Measurements from ENCODE around the gene SULT4A1. TPM values are rescaled to one million over a fixed set of nuclear protein-coding genes. Genes with fewer than 3 reads are reported as not detected.

SULT4A1 gene
- total RNA-seq, 2 donors from 2014 or later, result not detected

DNA sequence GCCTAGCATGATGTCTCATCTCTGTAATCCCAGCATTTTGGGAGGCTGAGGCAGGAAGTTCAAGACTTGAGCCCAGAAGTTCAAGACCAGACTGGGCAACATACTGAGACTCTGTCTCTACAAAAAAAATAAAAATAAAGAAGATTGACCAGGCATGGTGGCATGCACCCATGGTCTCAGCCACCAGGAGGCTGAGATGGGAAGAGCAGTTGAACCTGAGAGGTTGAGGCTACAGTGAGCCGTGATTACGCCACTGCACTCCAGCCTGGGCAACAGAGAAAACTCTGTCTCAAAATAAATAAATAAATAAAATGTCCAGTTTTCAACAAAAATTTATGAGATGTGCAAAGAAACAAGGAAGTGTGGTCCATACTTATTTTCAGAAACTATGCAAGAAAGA, 78.5 kb downstream of the SULT4A1 start:
- H3K9me3 ChIP-seq, result no peaks in the 10 kb centered on the region
- no peak overlapping the region for H3K27ac ChIP-seq
- TF ChIP-seq, protein P1, sequence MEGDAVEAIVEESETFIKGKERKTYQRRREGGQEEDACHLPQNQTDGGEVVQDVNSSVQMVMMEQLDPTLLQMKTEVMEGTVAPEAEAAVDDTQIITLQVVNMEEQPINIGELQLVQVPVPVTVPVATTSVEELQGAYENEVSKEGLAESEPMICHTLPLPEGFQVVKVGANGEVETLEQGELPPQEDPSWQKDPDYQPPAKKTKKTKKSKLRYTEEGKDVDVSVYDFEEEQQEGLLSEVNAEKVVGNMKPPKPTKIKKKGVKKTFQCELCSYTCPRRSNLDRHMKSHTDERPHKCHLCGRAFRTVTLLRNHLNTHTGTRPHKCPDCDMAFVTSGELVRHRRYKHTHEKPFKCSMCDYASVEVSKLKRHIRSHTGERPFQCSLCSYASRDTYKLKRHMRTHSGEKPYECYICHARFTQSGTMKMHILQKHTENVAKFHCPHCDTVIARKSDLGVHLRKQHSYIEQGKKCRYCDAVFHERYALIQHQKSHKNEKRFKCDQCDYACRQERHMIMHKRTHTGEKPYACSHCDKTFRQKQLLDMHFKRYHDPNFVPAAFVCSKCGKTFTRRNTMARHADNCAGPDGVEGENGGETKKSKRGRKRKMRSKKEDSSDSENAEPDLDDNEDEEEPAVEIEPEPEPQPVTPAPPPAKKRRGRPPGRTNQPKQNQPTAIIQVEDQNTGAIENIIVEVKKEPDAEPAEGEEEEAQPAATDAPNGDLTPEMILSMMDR (IDR thresholded peaks at IDR 0.05), result no peak
- H3K4me1 ChIP-seq (ENCODE audit: control insufficient read depth in 1 of 2, low read depth in 2 of 2), result no peaks in the 10 kb centered on the region
- H3K36me3 ChIP-seq, result peaks cover 3% of the 10 kb centered on the region
- no peaks in the 10 kb centered on the region for H3K27me3 ChIP-seq (replicated peaks; ENCODE audit: insufficient read depth)
- ATAC-seq (ENCODE audit: insufficient number of reproducible peaks, low FRiP score, low read depth) (no peak), DNase-seq (ENCODE audit: low spot score) (no peak)
- H3K4me3 ChIP-seq, result no peak overlapping the region

DNA sequence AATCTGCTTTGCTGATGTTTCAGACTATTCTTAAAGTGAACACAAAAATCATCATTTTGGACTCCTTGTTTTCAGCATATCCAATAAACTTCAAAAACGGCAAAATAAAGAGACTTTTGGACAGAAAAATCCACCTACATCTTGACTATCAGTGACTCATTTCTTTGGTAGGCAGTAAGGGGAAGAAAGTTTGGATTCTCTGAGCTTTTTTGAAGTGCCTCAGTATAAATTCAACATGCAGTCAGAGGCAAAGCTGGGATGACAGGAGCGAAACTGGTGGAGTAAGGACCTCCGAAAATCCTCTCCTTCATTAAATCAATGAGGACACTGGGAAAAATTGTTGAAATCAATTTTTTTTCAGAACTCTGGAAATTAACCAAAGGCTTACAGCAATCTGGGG, 79.9 kb downstream of the SULT4A1 start:
- H3K9me3 ChIP-seq, result no peaks in the 10 kb centered on the region
- no peak for DNase-seq (ENCODE audit: low spot score)
- TF ChIP-seq, protein P1 (IDR thresholded peaks at IDR 0.05), result no peak
- no peak overlapping the region for H3K4me3 ChIP-seq
- no peaks in the 10 kb centered on the region for H3K27me3 ChIP-seq (replicated peaks; ENCODE audit: insufficient read depth)
- ATAC-seq (ENCODE audit: insufficient number of reproducible peaks, low FRiP score, low read depth), result no peak
- no peaks in the 10 kb centered on the region for H3K4me1 ChIP-seq (ENCODE audit: control insufficient read depth in 1 of 2, low read depth in 2 of 2)
- H3K36me3 ChIP-seq, result peaks cover 3% of the 10 kb centered on the region
- H3K27ac ChIP-seq, result no peak overlapping the region

DNA sequence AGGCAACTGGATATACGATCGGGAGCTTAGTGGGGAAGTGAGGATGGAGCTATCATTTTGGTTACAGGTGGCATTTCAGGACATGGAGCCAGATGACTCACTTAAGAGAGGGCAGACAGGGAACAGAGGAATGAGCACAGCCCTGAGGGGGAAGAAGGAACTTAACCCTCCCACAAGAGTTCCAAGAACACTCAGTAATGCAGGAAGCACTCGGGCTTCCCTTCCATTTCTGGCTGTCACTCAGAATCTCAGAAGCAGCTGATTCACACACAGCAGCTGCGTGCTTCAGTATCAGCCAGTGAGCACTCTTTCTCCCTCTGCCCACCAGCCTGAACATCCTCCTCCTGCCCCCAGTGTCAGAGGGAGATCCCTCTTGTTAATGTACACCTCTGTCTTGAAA, 85.0 kb downstream of the SULT4A1 start:
- Histone ChIP-seq H3K9me3 (no peaks in the 10 kb centered on the region), H3K4me3 (no peak overlapping the region), H3K36me3 (peaks cover 3% of the 10 kb centered on the region), H3K4me1 (ENCODE audit: control insufficient read depth in 1 of 2, low read depth in 2 of 2) (no peaks in the 10 kb centered on the region), H3K27me3 (replicated peaks; ENCODE audit: insufficient read depth) (no peaks in the 10 kb centered on the region), H3K27ac (no peak overlapping the region)
- DNase-seq (ENCODE audit: low spot score) (no peak), ATAC-seq (ENCODE audit: insufficient number of reproducible peaks, low FRiP score, low read depth) (no peak)
- TF ChIP-seq, protein P1 (IDR thresholded peaks at IDR 0.05), result no peak

DNA sequence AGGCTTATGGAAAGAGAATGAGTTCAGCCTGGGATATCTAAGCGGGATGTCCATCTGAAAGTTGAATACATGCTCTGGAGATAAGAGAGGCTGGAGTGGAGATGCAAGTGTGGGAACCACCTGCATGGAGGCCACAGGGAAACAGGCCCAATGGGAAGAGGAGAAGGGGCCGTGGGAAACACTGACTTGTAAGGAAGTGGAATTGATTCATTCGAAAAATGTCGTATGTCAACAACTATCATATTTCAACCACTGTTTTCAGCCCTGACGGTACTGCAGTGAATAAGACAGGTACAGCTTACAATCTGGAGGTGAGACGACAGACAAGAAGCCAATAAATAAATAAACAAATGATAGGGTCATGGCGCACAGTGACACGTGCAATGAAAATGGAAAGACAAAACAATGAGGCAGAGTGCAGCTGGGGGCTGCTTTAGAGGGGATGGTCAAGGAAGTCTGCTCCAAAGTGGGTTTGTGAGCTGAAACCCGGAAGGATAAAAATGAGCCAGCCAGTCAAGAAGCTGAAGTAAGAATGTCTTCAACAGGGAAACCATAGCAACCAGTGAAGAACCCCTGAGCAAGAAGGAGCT, 86.1 kb downstream of the SULT4A1 start:
- Histone ChIP-seq H3K36me3 (peaks cover 3% of the 10 kb centered on the region), H3K27ac (no peak overlapping the region), H3K9me3 (no peaks in the 10 kb centered on the region), H3K27me3 (replicated peaks; ENCODE audit: insufficient read depth) (no peaks in the 10 kb centered on the region), H3K4me3 (no peak overlapping the region), H3K4me1 (ENCODE audit: control insufficient read depth in 1 of 2, low read depth in 2 of 2) (no peaks in the 10 kb centered on the region)
- TF ChIP-seq, protein P1 (IDR thresholded peaks at IDR 0.05), result no peak
- DNase-seq (ENCODE audit: low spot score), result no peak
- no peak for ATAC-seq (ENCODE audit: insufficient number of reproducible peaks, low FRiP score, low read depth)

Other genes starting within 250 kb of the SULT4A1 start
- gene EFCAB6, start 50.2 kb downstream of the SULT4A1 start, total RNA-seq, result 1 to 10 TPM; 2.2 to 2.5 TPM
- gene PNPLA5, start 29.5 kb upstream of the SULT4A1 start, total RNA-seq, result not detected
- gene PNPLA3, start 61.3 kb upstream of the SULT4A1 start, total RNA-seq, result not detected
- 10 to 100 TPM; 22.6 to 28.1 TPM for gene SAMM50, start 92.9 kb upstream of the SULT4A1 start, total RNA-seq
- gene PARVB, start 161.8 kb upstream of the SULT4A1 start, total RNA-seq, result 10 to 100 TPM; 15.3 to 17.2 TPM